ENCODE data around the gene COL4A4.

DNA sequence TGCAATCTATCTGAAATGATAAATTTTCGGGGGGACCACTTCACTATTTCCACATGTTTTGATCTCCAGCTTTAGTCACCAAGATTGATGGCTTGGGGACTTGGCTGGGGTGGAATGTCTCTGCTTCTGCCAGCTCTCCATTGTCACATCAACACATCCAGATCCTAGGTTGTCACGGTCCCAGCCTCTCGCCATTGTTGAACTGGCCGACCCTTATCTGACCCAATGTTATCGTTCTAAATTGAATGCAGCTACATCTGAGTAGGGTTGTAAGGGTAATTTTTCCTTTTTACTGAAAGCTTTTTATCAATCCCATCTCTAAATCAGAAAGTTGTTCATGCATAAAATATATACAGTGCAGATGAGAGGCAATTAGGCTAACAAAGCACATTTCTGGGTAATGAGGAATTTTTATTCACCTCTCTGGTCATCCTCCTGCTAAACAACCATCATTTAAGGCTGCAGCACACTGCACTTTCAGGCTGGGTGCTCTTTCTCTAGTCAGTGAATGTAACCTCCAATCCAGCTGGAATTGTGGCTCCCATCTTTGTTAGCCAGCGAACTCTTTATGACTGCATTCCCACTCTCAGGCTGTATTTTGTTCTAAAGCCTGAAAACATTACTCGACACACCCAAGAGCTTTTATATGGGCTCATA is 128.2 kb downstream of the COL4A4 start:
- TF ChIP-seq, protein P1, sequence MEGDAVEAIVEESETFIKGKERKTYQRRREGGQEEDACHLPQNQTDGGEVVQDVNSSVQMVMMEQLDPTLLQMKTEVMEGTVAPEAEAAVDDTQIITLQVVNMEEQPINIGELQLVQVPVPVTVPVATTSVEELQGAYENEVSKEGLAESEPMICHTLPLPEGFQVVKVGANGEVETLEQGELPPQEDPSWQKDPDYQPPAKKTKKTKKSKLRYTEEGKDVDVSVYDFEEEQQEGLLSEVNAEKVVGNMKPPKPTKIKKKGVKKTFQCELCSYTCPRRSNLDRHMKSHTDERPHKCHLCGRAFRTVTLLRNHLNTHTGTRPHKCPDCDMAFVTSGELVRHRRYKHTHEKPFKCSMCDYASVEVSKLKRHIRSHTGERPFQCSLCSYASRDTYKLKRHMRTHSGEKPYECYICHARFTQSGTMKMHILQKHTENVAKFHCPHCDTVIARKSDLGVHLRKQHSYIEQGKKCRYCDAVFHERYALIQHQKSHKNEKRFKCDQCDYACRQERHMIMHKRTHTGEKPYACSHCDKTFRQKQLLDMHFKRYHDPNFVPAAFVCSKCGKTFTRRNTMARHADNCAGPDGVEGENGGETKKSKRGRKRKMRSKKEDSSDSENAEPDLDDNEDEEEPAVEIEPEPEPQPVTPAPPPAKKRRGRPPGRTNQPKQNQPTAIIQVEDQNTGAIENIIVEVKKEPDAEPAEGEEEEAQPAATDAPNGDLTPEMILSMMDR (IDR thresholded peaks at IDR 0.05) = no peak
- TF ChIP-seq EZH2 (IDR thresholded peaks at IDR 0.05; ENCODE audit: borderline replicate concordance, insufficient read depth, low read depth, low read length, poor library complexity, severe bottlenecking) = no peak

Measured in B cell (primary cell).